ENCODE results near the gene SAMD11.

SAMD11 gene

DNA sequence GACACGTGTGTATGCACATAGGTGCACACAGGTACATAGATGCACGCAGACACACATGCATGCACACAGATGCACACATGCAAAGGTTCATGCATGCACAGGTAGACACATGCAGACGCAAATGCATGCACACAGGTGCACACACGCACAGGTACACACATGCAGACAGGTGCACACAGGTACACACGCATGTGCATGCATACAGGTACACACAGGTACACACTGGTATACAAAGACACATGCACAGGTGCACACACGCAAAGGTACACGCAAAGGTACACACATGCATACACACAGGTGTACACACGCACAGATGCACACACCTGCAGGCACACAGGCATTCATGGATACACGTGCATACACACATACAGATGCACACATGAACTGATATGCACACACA is 26.5 kb downstream of the SAMD11 start:
- no peak for DNase-seq (ENCODE audit: low read depth)
- TF ChIP-seq, protein P1, sequence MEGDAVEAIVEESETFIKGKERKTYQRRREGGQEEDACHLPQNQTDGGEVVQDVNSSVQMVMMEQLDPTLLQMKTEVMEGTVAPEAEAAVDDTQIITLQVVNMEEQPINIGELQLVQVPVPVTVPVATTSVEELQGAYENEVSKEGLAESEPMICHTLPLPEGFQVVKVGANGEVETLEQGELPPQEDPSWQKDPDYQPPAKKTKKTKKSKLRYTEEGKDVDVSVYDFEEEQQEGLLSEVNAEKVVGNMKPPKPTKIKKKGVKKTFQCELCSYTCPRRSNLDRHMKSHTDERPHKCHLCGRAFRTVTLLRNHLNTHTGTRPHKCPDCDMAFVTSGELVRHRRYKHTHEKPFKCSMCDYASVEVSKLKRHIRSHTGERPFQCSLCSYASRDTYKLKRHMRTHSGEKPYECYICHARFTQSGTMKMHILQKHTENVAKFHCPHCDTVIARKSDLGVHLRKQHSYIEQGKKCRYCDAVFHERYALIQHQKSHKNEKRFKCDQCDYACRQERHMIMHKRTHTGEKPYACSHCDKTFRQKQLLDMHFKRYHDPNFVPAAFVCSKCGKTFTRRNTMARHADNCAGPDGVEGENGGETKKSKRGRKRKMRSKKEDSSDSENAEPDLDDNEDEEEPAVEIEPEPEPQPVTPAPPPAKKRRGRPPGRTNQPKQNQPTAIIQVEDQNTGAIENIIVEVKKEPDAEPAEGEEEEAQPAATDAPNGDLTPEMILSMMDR (conservative IDR thresholded peaks at IDR 0.05; ENCODE audit: low read depth, low read length), result no peak
- H3K4me3 ChIP-seq (ENCODE audit: low read length), result no peak overlapping the region

DNA sequence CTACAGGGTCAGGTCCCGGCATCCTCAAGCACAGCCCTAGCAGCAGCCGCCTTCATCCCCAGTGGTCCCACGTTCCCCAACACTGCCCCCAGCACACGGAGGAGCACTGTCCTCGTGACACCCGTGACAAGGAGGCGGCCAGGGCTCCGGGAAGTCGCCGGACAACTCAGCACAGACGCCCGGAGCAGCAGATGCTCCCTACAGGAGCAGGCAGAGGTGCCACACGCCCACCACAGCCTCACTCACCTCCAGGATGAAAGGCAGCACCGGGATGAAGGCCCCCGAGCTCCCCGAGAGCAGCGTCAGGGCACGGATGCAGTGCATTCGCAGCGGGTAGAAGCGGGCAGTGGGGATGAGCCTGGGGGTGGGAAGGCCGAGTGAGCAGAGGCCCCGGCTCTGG is 27.2 kb downstream of the SAMD11 start:
- no peak overlapping the region for H3K4me3 ChIP-seq (ENCODE audit: low read length)
- no peak for DNase-seq (ENCODE audit: low read depth)
- TF ChIP-seq, protein P1 (conservative IDR thresholded peaks at IDR 0.05; ENCODE audit: low read depth, low read length), result no peak

DNA sequence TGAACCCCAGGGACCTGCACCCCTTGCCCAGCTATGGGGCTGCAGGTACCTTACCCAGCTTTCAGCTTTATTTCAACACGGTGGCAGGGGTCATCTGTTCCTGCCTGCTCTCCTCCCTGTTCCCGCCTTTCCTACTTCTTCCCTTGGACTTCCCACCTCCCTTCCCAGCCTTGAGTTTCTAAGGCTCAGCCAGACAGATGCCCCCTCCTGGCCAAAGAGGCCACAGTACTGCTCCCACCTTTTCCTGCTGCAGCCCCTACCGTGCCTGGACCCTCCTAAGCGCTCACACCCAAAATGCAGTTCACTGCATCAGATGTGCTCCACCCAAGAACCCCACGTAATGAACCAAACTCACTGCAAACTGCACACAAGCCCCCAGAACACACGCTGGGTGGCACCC is 27.6 kb downstream of the SAMD11 start:
- no peak overlapping the region for H3K4me3 ChIP-seq (ENCODE audit: low read length)
- DNase-seq (ENCODE audit: low read depth), result no peak
- TF ChIP-seq, protein P1 (conservative IDR thresholded peaks at IDR 0.05; ENCODE audit: low read depth, low read length), result peak; percentile 64

DNA sequence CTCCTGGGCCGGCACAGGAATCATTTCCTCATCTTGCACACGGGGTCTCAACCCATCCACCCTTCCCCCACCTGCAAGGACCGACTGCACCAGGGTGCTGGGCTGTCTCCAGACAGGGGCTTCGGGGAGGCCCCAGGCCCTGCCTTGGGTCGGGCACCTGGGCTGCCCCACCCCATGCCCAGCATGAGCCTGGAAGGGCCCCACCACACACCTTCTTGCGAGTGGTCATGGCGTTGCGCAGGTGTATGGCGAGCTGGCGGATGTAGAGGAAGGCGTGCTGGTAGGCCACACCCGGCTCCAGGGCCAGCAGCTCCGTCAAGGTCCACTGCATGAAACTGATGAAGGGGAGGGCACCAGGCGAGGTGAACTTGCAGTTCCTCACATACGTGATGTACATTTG is 28.5 kb downstream of the SAMD11 start:
- H3K4me3 ChIP-seq (ENCODE audit: low read length), result no peak overlapping the region
- DNase-seq (ENCODE audit: low read depth), result no peak
- TF ChIP-seq, protein P1 (conservative IDR thresholded peaks at IDR 0.05; ENCODE audit: low read depth, low read length), result no peak

DNA sequence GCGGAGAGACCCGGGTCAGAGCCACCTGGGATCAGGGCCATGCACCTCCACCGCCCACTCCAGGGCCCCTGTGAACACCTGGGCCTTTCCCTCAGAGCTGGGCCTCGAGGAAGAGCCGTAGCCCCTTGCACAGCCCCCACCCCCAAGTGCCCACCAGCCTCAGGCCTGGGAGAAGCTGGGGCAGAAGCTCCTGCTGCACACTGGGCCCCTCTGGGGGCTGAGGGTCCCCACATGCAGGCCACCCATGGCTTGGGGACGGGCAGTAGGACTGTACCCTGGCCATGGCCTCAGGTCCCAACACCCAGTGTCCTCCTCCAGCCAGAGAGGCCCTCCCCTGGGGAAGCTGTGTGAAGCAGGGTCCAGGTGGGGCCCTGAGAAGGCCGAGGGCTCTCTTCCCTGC is 28.9 kb downstream of the SAMD11 start:
- TF ChIP-seq, protein P1 (conservative IDR thresholded peaks at IDR 0.05; ENCODE audit: low read depth, low read length), result no peak
- no peak for DNase-seq (ENCODE audit: low read depth)
- no peak overlapping the region for H3K4me3 ChIP-seq (ENCODE audit: low read length)

DNA sequence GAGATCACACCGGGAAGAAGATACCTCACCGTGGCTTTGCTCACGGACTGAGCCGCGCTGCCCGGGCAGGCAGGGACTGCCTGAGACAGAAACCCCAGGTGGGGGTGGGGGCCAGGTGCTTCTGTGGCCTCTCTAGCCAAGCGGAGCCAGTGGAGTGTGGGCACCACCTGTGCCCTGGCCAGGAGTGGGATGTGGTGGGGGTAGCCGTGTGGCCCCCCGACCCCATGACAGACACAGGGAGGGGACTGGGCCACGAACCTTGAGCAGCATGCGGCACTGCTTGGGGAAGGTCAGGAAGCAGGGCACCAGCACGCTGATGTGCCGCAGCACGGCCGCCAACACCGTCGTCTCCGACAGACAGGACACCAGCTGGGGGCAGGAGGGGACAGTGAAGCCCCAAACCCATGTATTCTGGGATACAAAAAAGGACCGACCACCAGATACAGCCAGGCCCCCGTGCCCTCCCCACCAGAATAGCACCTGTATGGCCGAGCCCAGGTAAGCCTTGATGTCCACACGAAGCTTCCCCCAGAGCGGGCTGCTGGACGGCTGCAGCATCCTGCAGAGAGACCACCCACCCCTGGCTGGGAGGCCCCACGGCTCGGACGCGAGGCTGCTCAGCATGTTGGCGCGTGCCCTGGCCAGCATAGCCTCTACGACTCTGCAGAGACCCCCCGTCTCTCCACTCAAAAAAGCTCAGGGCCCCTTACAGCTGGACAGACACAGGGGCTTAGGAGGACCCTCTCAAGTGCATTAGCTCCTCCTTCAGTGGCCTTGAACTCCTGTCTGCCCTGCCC is 30.0 kb downstream of the SAMD11 start:
- DNase-seq (ENCODE audit: low read depth), result no peak
- TF ChIP-seq, protein P1 (conservative IDR thresholded peaks at IDR 0.05; ENCODE audit: low read depth, low read length), result no peak
- no peak overlapping the region for H3K4me3 ChIP-seq (ENCODE audit: low read length)

DNA sequence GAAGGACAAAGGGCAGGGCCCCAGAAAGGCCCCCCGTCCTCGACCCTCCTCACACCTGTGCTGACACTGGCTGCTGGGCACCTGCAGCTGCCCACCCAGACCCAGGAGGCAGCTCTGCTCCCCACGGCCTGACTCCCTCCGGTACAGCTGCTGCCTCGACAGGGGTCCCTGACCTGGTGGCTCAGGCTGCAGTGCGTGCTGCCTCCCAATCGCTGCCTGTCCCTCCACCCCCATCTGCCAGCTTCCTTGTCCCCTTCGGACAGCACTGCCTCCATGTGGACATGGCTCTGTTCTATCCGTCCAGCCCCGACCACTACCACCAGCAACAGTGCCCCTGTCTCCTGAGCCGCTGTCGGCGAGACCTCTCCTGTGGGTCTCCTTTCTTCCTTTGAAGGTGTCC is 31.2 kb downstream of the SAMD11 start:
- H3K4me3 ChIP-seq (ENCODE audit: low read length), result no peak overlapping the region
- no peak for DNase-seq (ENCODE audit: low read depth)
- TF ChIP-seq, protein P1 (conservative IDR thresholded peaks at IDR 0.05; ENCODE audit: low read depth, low read length), result no peak
